Naive thymus-derived CD4-positive, alpha-beta T cell (primary cell): ENCODE data around the gene RNF32. TPM values are rescaled to one million over a fixed set of nuclear protein-coding genes. Genes with fewer than 3 reads are reported as not detected.
"Not testable (repeated sequence)": the region's sequence is repeated elsewhere in the genome, so short reads cannot be mapped to it uniquely, and the experiment has no call there.

Experiments
- ATAC-seq: fragments of 150-1000 bp; cut with Tn5 transposase; 2 replicates; pipeline ENCODE4 v1.10.0; 2021; ENCODE audit warnings: mild to moderate bottlenecking, moderate library complexity
- CTCF ChIA-PET: fragments of 350-600 bp; sonication (Branson Sonifier 250); formaldehyde crosslinking; loops from one replicate; lab custom pipeline; 2021; ENCODE audit warnings: antibody characterized with exemption; lab: Charles Lee
- POLR2A ChIA-PET: fragments of 350-600 bp; sonication (Branson Sonifier 250); formaldehyde crosslinking; loops from one replicate; lab custom pipeline; 2021; ENCODE audit warnings: antibody characterized with exemption, inconsistent platforms; lab: Charles Lee
- DNase-seq, 9 donors: peaks; one replicate each; pipeline versions ENCODE4 v3.0.0 to v3.0.0-alpha.2; 2020 to 2022; ENCODE audit warnings: mixed read lengths in 1 of 9
- H3K27ac ChIP-seq: one replicate; pipeline ENCODE4 v1.7.0; 2013; ENCODE audit warnings: mild to moderate bottlenecking, low read depth, low read length, moderate library complexity
- H3K27me3 ChIP-seq, 2 donors: one replicate each; pipeline ENCODE4 v1.7.0; 2013; ENCODE audit warnings: low read length in 2 of 2, mild to moderate bottlenecking in 2 of 2, moderate library complexity in 2 of 2; ENCODE audit not compliant: control insufficient read depth in 2 of 2, insufficient read depth in 2 of 2
- H3K36me3 ChIP-seq, 3 experiments: 1 replicate in 2 of 3; 2 replicates in 1 of 3; pipeline ENCODE4 v1.7.0; 2013; ENCODE audit warnings: low read length in 3 of 3, mild to moderate bottlenecking in 3 of 3, moderate library complexity in 1 of 3; ENCODE audit not compliant: insufficient read depth in 3 of 3, control insufficient read depth in 2 of 3
- H3K4me1 ChIP-seq, 2 donors: one replicate each; pipeline ENCODE4 v1.7.0; 2013; ENCODE audit warnings: low read length in 2 of 2, mild to moderate bottlenecking in 2 of 2, moderate library complexity in 1 of 2; ENCODE audit not compliant: control insufficient read depth in 2 of 2, insufficient read depth in 2 of 2
- H3K4me3 ChIP-seq: 2 replicates; pipeline ENCODE4 v1.7.0; 2013; ENCODE audit warnings: mild to moderate bottlenecking, low read length
- H3K9me3 ChIP-seq, 3 experiments: 1 replicate in 2 of 3; 2 replicates in 1 of 3; pipeline ENCODE4 v1.7.0; 2013; ENCODE audit warnings: low read length in 3 of 3; ENCODE audit not compliant: control insufficient read depth in 2 of 3
- H3K27ac Mint-ChIP-seq, 9 donors: one replicate each; pipeline ENCODE4 v1.8.0; 2020 to 2022; ENCODE audit warnings: mixed read lengths in 9 of 9, mild to moderate bottlenecking in 8 of 9, moderate library complexity in 5 of 9, inconsistent platforms in 2 of 9
- H3K27me3 Mint-ChIP-seq, 5 donors: one replicate each; pipeline ENCODE4 v1.8.0; 2021 to 2022; ENCODE audit warnings: mixed read lengths in 5 of 5, mild to moderate bottlenecking in 1 of 5
- H3K36me3 Mint-ChIP-seq, 5 donors: one replicate each; pipeline ENCODE4 v1.8.0; 2020 to 2022; ENCODE audit warnings: mixed read lengths in 5 of 5, mild to moderate bottlenecking in 3 of 5, inconsistent platforms in 1 of 5
- H3K4me1 Mint-ChIP-seq, 7 donors: one replicate each; pipeline ENCODE4 v1.8.0; 2020 to 2022; ENCODE audit warnings: mixed read lengths in 7 of 7, mild to moderate bottlenecking in 3 of 7, inconsistent platforms in 1 of 7
- H3K4me3 Mint-ChIP-seq, 10 donors: one replicate each; pipeline ENCODE4 v1.8.0; 2020 to 2022; ENCODE audit warnings: mild to moderate bottlenecking in 10 of 10, mixed read lengths in 10 of 10, moderate library complexity in 6 of 10, inconsistent platforms in 2 of 10
- H3K9me3 Mint-ChIP-seq, 11 donors: one replicate each; pipeline ENCODE4 v1.8.0; 2020 to 2022; ENCODE audit warnings: mixed read lengths in 11 of 11, mild to moderate bottlenecking in 4 of 11, inconsistent platforms in 1 of 11, moderate library complexity in 1 of 11
- intact Hi-C, 2 donors: fragments of 100-400 bp; cut with micrococcal nuclease; formaldehyde crosslinking; loops; one replicate each; pipeline ENCODE4 v1.15.1; 2023
- polyA plus RNA-seq, 2 donors: library from polyadenylated mRNA; unstranded; fragments of 300-500 nt; fragmentation: Illumina TruSeq; gene quantifications; one replicate each; pipeline ENCODE4 v1.2.3, GENCODE V29; 2021
- total RNA-seq, 6 experiments: library from RNA in 5 of 6; stranded (reverse) in 5 of 6; gene quantifications; 1 replicate in 5 of 6; 2 replicates in 1 of 6; pipeline ENCODE4 v1.2.3 and lab custom pipeline; 2021 to 2026

The RNF32 gene
- total and polyA plus RNA-seq, 7 experiments from 2014 or later: 0.66 to 2.1 (median 0.85) TPM; not detected in 2

- H3K27ac Mint-ChIP-seq: peak overlapping the region; percentile 21 to 95 (median 72)
- POLR2A ChIA-PET: interaction anchor here (1.1 kb wide), 1 partner anchor 253 kb away, joined by 3 read pairs; the partner anchor contains the start of gene LMBR1
Observed at GRCh38 chr7:156639426-156640256, 933 bp upstream of the RNF32 start.

GRCh38 chr7:156640949-156641485 is 443 bp downstream of the RNF32 start:
- Histone ChIP-seq H3K4me3 (peak overlapping the region; percentile 77), H3K27ac (peak overlapping the region; percentile 67), H3K4me1 (peaks cover 6% of the 10 kb centered on the region in 2 donors), H3K36me3 (no peaks in the 10 kb centered on the region), H3K27me3 (no peaks in the 10 kb centered on the region), H3K9me3 (peaks cover 0 to 5% (median 0%) of the 10 kb centered on the region in 3 experiments)
- Mint-ChIP-seq H3K4me3 (peak overlapping the region; percentile 78 to 98 (median 87)), H3K27me3 (peaks cover 14 to 65% (median 42%) of the 10 kb centered on the region in 5 donors), H3K9me3 (peaks cover 0 to 25% (median 8%) of the 10 kb centered on the region in 11 donors), H3K27ac (peak overlapping the region in 7 of 9 donors; percentile 26 to 100 (median 79)), H3K36me3 (peaks cover 3 to 25% (median 6%) of the 10 kb centered on the region in 5 donors), H3K4me1 (peaks cover 7 to 46% (median 17%) of the 10 kb centered on the region in 7 donors)
- intact Hi-C loops: loop anchor here (1.0 to 10.0 kb wide), 14 partner anchors 14 to 1342 kb away; partner anchors contain the start of genes DNAJB6 (in 1 of the 2), LMBR1 (in 1 of the 2), RBM33 (in 1 of the 2) and UBE3C (in 1 of the 2)
- CTCF ChIA-PET: no interaction called here
- ATAC-seq (peak; percentile 57), DNase-seq (peak in 5 of 9 donors; percentile 20 to 32 (median 29))
- POLR2A ChIA-PET: interaction anchor here (0.6 kb wide), 1 partner anchor 94 kb away, joined by 4 read pairs; no protein-coding TSS in a partner anchor

More at GRCh38 chr7:156639426-156640256, 933 bp upstream of the RNF32 start:
- Mint-ChIP-seq H3K9me3 (peaks cover 0 to 25% (median 8%) of the 10 kb centered on the region in 11 donors), H3K36me3 (peaks cover 3 to 28% (median 6%) of the 10 kb centered on the region in 5 donors), H3K4me1 (peaks cover 7 to 49% (median 17%) of the 10 kb centered on the region in 7 donors), H3K27me3 (peaks cover 12 to 62% (median 37%) of the 10 kb centered on the region in 5 donors), H3K4me3 (peak overlapping the region; percentile 67 to 98 (median 86))
- peak in 1 of 9 donors; percentile 8 for DNase-seq
- intact Hi-C loops: loop anchor here (1.0 to 10.0 kb wide), 13 partner anchors 15 to 1341 kb away; partner anchors contain the start of genes DNAJB6 (in 1 of the 2), LMBR1 (in 1 of the 2), RBM33 (in 1 of the 2) and UBE3C (in 1 of the 2)
- CTCF ChIA-PET: no interaction called here
- Histone ChIP-seq H3K4me1 (peaks cover 6% of the 10 kb centered on the region in 2 donors), H3K9me3 (peaks cover 0 to 5% (median 0%) of the 10 kb centered on the region in 3 experiments), H3K27ac (no peak overlapping the region), H3K27me3 (no peaks in the 10 kb centered on the region), H3K36me3 (no peaks in the 10 kb centered on the region), H3K4me3 (peak overlapping the region; percentile 77)
- ATAC-seq: no peak

- Mint-ChIP-seq H3K27ac (peak overlapping the region in 1 of 9 donors; percentile 70), H3K36me3 (peaks cover 3 to 20% (median 7%) of the 10 kb centered on the region in 5 donors), H3K4me3 (peak overlapping the region in 2 of 10 donors; percentile 36 to 98), H3K9me3 (peaks cover 0 to 19% (median 9%) of the 10 kb centered on the region in 11 donors), H3K27me3 (peaks cover 22 to 68% (median 42%) of the 10 kb centered on the region in 5 donors), H3K4me1 (peaks cover 7 to 39% (median 17%) of the 10 kb centered on the region in 7 donors)
- H3K36me3 ChIP-seq: no peaks in the 10 kb centered on the region
- peaks cover 0 to 5% (median 0%) of the 10 kb centered on the region in 3 experiments for H3K9me3 ChIP-seq
- no peak overlapping the region for H3K4me3 ChIP-seq
- DNase-seq (no peak), ATAC-seq (no peak)
- no peak overlapping the region for H3K27ac ChIP-seq
- intact Hi-C loops: loop anchor here (5.0 to 10.0 kb wide), 6 partner anchors 95 to 998 kb away; partner anchors contain the start of gene RBM33 (in 1 of the 2)
- H3K27me3 ChIP-seq: no peaks in the 10 kb centered on the region
- peaks cover 6% of the 10 kb centered on the region in 2 donors for H3K4me1 ChIP-seq
- CTCF ChIA-PET: no interaction called here
- POLR2A ChIA-PET: no interaction called here
Observed at GRCh38 chr7:156642306-156643045, 1.9 kb downstream of the RNF32 start.

GRCh38 chr7:156647330-156647729 is 6.8 kb downstream of the RNF32 start:
- H3K4me3 ChIP-seq, H3K9me3 ChIP-seq, H3K4me1 Mint-ChIP-seq, H3K4me1 ChIP-seq, H3K36me3 ChIP-seq, H3K27ac ChIP-seq, H3K36me3 Mint-ChIP-seq, ATAC-seq, CTCF ChIA-PET, DNase-seq, POLR2A ChIA-PET, H3K27ac Mint-ChIP-seq, H3K4me3 Mint-ChIP-seq: not testable (repeated sequence)
- peaks cover 41 to 83% (median 72%) of the 10 kb centered on the region in 5 donors for H3K27me3 Mint-ChIP-seq
- H3K27me3 ChIP-seq: peaks cover 4 to 10% of the 10 kb centered on the region in 2 donors
- intact Hi-C loops: loop anchor here (10.0 kb wide), 3 partner anchors 497 to 1003 kb away; partner anchors contain the start of gene RBM33 (in 1 of the 2)
- H3K9me3 Mint-ChIP-seq: peaks cover 0 to 17% (median 5%) of the 10 kb centered on the region in 11 donors

- no peaks in the 10 kb centered on the region for H3K36me3 ChIP-seq
- DNase-seq: no peak
- H3K9me3 Mint-ChIP-seq: peaks cover 0 to 17% (median 5%) of the 10 kb centered on the region in 11 donors
- CTCF ChIA-PET: no interaction called here
- intact Hi-C loops: no loop called here
- peak overlapping the region in 1 of 9 donors; percentile 17 for H3K27ac Mint-ChIP-seq
- no peaks in the 10 kb centered on the region for H3K9me3 ChIP-seq
- peaks cover 34 to 72% (median 64%) of the 10 kb centered on the region in 5 donors for H3K27me3 Mint-ChIP-seq
- H3K4me1 ChIP-seq: no peaks in the 10 kb centered on the region
- H3K36me3 Mint-ChIP-seq: peaks cover 0 to 10% (median 0%) of the 10 kb centered on the region in 5 donors
- H3K4me1 Mint-ChIP-seq: peaks cover 0 to 7% (median 0%) of the 10 kb centered on the region in 7 donors
- peaks cover 4 to 10% of the 10 kb centered on the region in 2 donors for H3K27me3 ChIP-seq
- H3K27ac ChIP-seq: no peak overlapping the region
- ATAC-seq: no peak
- no peak overlapping the region for H3K4me3 ChIP-seq
- H3K4me3 Mint-ChIP-seq: no peak overlapping the region
- POLR2A ChIA-PET: no interaction called here
Observed at GRCh38 chr7:156650042-156650441, 9.5 kb downstream of the RNF32 start.
